WTC11 (cell line): ENCODE measurements around the gene NDUFAF2. TPM values are rescaled to one million over a fixed set of nuclear protein-coding genes. Genes with fewer than 3 reads are reported as not detected.

ENCODE experiments used
- ATAC-seq: fragments of 200-7000 bp; cut with Tn5 transposase; 2 replicates; pipeline ENCODE4 v1.10.0; 2021; ENCODE audit warnings: mild to moderate bottlenecking, moderate library complexity
- CTCF ChIA-PET: fragments of 300-600 bp; sonication (Branson Sonifier 250); formaldehyde crosslinking; loops from one replicate; lab custom pipeline; 2021; ENCODE audit warnings: antibody characterized with exemption; lab: Charles Lee
- POLR2A ChIA-PET: fragments of 350-600 bp; sonication (Branson Sonifier 250); formaldehyde crosslinking; loops from one replicate; lab custom pipeline; 2021; ENCODE audit warnings: antibody characterized with exemption; lab: Charles Lee
- DNase-seq: peaks from one replicate; pipeline ENCODE4 v3.0.0; 2021; ENCODE audit warnings: low spot score
- H3K27ac Mint-ChIP-seq: 2 replicates; pipeline ENCODE4 v1.8.0; 2021; ENCODE audit warnings: mixed read lengths
- H3K27me3 Mint-ChIP-seq: 2 replicates; pipeline ENCODE4 v1.8.0; 2021; ENCODE audit warnings: low read depth, mild to moderate bottlenecking, moderate library complexity, mixed read lengths
- H3K36me3 Mint-ChIP-seq: 2 replicates; pipeline ENCODE4 v1.8.0; 2021; ENCODE audit warnings: mixed read lengths
- H3K4me1 Mint-ChIP-seq: 2 replicates; pipeline ENCODE4 v1.8.0; 2022; ENCODE audit warnings: mixed read lengths
- H3K4me3 Mint-ChIP-seq: 2 replicates; pipeline ENCODE4 v1.8.0; 2021; ENCODE audit warnings: mild to moderate bottlenecking, moderate library complexity, mixed read lengths
- H3K9me3 Mint-ChIP-seq: 2 replicates; pipeline ENCODE4 v1.8.0; 2021; ENCODE audit warnings: mixed read lengths
- ATF1 ChIP-seq: sonication (generic); formaldehyde crosslinking; IDR thresholded peaks from 2 replicates; pipeline ENCODE4 v1.8.1; 2023; ENCODE audit warnings: mild to moderate bottlenecking, moderate library complexity, missing genetic modification reagents
- ERG ChIP-seq: fragments of 250-450 bp; sonication (Bioruptor Pico); IDR thresholded peaks from 2 replicates; pipeline ENCODE4 v1.8.0; 2021; ENCODE audit warnings: mild to moderate bottlenecking
- ETV6 ChIP-seq: sonication (generic); formaldehyde crosslinking; IDR thresholded peaks from 2 replicates; pipeline ENCODE4 v1.8.1; 2022; ENCODE audit warnings: mild to moderate bottlenecking, missing genetic modification reagents
- HMGA2 ChIP-seq: fragments of 250-450 bp; sonication (Bioruptor Pico); IDR thresholded peaks from 2 replicates; pipeline ENCODE4 v1.4.0; 2021; ENCODE audit warnings: mild to moderate bottlenecking, moderate library complexity
- HMGXB4 ChIP-seq: sonication (generic); formaldehyde crosslinking; IDR thresholded peaks from 2 replicates; pipeline ENCODE4 v1.8.1; 2023; ENCODE audit warnings: mild to moderate bottlenecking, moderate library complexity, missing genetic modification reagents
- IRF1 ChIP-seq: sonication (generic); formaldehyde crosslinking; IDR thresholded peaks from 2 replicates; pipeline ENCODE4 v1.8.0; 2023; ENCODE audit warnings: missing genetic modification reagents
- NFATC4 ChIP-seq: fragments of 250-450 bp; sonication (Bioruptor Pico); IDR thresholded peaks from 2 replicates; pipeline ENCODE4 v1.9.0; 2021; ENCODE audit warnings: mild to moderate bottlenecking
- PRDM15 ChIP-seq: sonication (generic); formaldehyde crosslinking; IDR thresholded peaks from 2 replicates; pipeline ENCODE4 v1.8.0; 2022; ENCODE audit warnings: missing genetic modification reagents
- SMAD3 ChIP-seq: sonication (generic); formaldehyde crosslinking; IDR thresholded peaks from 2 replicates; pipeline ENCODE4 v1.8.0; 2022; ENCODE audit warnings: missing genetic modification reagents, mild to moderate bottlenecking, borderline replicate concordance
- SMAD4 ChIP-seq: sonication (generic); formaldehyde crosslinking; IDR thresholded peaks from 2 replicates; pipeline ENCODE4 v1.8.0; 2022; ENCODE audit warnings: mild to moderate bottlenecking, missing genetic modification reagents
- ZBTB43 ChIP-seq: sonication (generic); formaldehyde crosslinking; IDR thresholded peaks from 2 replicates; pipeline ENCODE4 v1.8.1; 2023; ENCODE audit warnings: mild to moderate bottlenecking, missing genetic modification reagents
- ZNF263 ChIP-seq: sonication (generic); formaldehyde crosslinking; IDR thresholded peaks from 2 replicates; pipeline ENCODE4 v1.8.1; 2022; ENCODE audit warnings: low read depth, mild to moderate bottlenecking, moderate library complexity, missing genetic modification reagents
- ZNF396 ChIP-seq: fragments of 250-450 bp; sonication (Bioruptor Pico); IDR thresholded peaks from 2 replicates; pipeline ENCODE4 v1.8.0; 2021; ENCODE audit warnings: mild to moderate bottlenecking, moderate library complexity, borderline replicate concordance
- total RNA-seq: library from RNA; stranded (reverse); gene quantifications from 3 replicates; pipeline ENCODE4 v1.2.3, GENCODE V29; 2021

NDUFAF2 gene
- total RNA-seq, 1 experiment from 2014 or later: 42.0 TPM

- Mint-ChIP-seq H3K27ac (no peak overlapping the region), H3K9me3 (no peaks in the 10 kb centered on the region), H3K4me3 (no peak overlapping the region), H3K4me1 (peaks cover 19% of the 10 kb centered on the region), H3K27me3 (no peaks in the 10 kb centered on the region), H3K36me3 (peaks cover 5% of the 10 kb centered on the region; the same call in 1 of the 2 replicates)
- POLR2A ChIA-PET: no interaction called here
- TF ChIP-seq HMGA2 (CRISPR knock-in tag): no peak
- TF ChIP-seq ERG (CRISPR knock-in tag): no peak
- no peak for TF ChIP-seq PRDM15 (CRISPR knock-in tag)
- no peak for TF ChIP-seq ZNF263 (CRISPR knock-in tag)
- no peak for TF ChIP-seq HMGXB4 (CRISPR knock-in tag)
- TF ChIP-seq SMAD4 (CRISPR knock-in tag): no peak
- TF ChIP-seq SMAD3: no peak
- TF ChIP-seq NFATC4: no peak
- TF ChIP-seq ZNF396 (CRISPR knock-in tag): no peak
- no peak for TF ChIP-seq ZBTB43 (CRISPR knock-in tag)
- no peak for TF ChIP-seq ATF1 (CRISPR knock-in tag)
- CTCF ChIA-PET: no interaction called here
- ATAC-seq: no peak
- no peak for DNase-seq
Measured at GRCh38 chr5:60903356-60903755, 41.6 kb upstream of the NDUFAF2 start.

GRCh38 chr5:60916646-60917045 is 28.4 kb upstream of the NDUFAF2 start:
- H3K4me3 Mint-ChIP-seq: no peak overlapping the region
- POLR2A ChIA-PET: no interaction called here

More at GRCh38 chr5:60916646-60917045, 28.4 kb upstream of the NDUFAF2 start:
- DNase-seq: no peak
- Mint-ChIP-seq H3K4me1 (no peaks in the 10 kb centered on the region), H3K36me3 (peaks cover 34% of the 10 kb centered on the region), H3K9me3 (peaks cover 9% of the 10 kb centered on the region), H3K27ac (no peak overlapping the region), H3K27me3 (no peaks in the 10 kb centered on the region)
- ATAC-seq: no peak
- CTCF ChIA-PET: no interaction called here
- TF ChIP-seq ETV6 (CRISPR knock-in tag) (no peak), IRF1 (no peak), ZBTB43 (CRISPR knock-in tag) (no peak)
